WTC11 (cell line): ENCODE results near the gene SOCS3. TPM values are rescaled to one million over a fixed set of nuclear protein-coding genes. Genes with fewer than 3 reads are reported as not detected.

Experiments used
- ATAC-seq: fragments of 200-7000 bp; cut with Tn5 transposase; 2 replicates; pipeline ENCODE4 v1.10.0; 2021; ENCODE audit warnings: mild to moderate bottlenecking, moderate library complexity
- CTCF ChIA-PET: fragments of 300-600 bp; sonication (Branson Sonifier 250); formaldehyde crosslinking; loops from one replicate; lab custom pipeline; 2021; ENCODE audit warnings: antibody characterized with exemption; lab: Charles Lee
- POLR2A ChIA-PET: fragments of 350-600 bp; sonication (Branson Sonifier 250); formaldehyde crosslinking; loops from one replicate; lab custom pipeline; 2021; ENCODE audit warnings: antibody characterized with exemption; lab: Charles Lee
- DNase-seq: peaks from one replicate; pipeline ENCODE4 v3.0.0; 2021; ENCODE audit warnings: low spot score
- H3K27ac Mint-ChIP-seq: 2 replicates; pipeline ENCODE4 v1.8.0; 2021; ENCODE audit warnings: mixed read lengths
- H3K27me3 Mint-ChIP-seq: 2 replicates; pipeline ENCODE4 v1.8.0; 2021; ENCODE audit warnings: low read depth, mild to moderate bottlenecking, moderate library complexity, mixed read lengths
- H3K36me3 Mint-ChIP-seq: 2 replicates; pipeline ENCODE4 v1.8.0; 2021; ENCODE audit warnings: mixed read lengths
- H3K4me1 Mint-ChIP-seq: 2 replicates; pipeline ENCODE4 v1.8.0; 2022; ENCODE audit warnings: mixed read lengths
- H3K4me3 Mint-ChIP-seq: 2 replicates; pipeline ENCODE4 v1.8.0; 2021; ENCODE audit warnings: mild to moderate bottlenecking, moderate library complexity, mixed read lengths
- H3K9me3 Mint-ChIP-seq: 2 replicates; pipeline ENCODE4 v1.8.0; 2021; ENCODE audit warnings: mixed read lengths
- ATF6 ChIP-seq: sonication (generic); formaldehyde crosslinking; IDR thresholded peaks from 2 replicates; pipeline ENCODE4 v1.8.1; 2023; ENCODE audit warnings: mild to moderate bottlenecking, missing genetic modification reagents
- CBFB ChIP-seq: sonication (generic); formaldehyde crosslinking; IDR thresholded peaks from 2 replicates; pipeline ENCODE4 v1.8.1; 2022; ENCODE audit warnings: mild to moderate bottlenecking, low read depth, missing genetic modification reagents
- CREM ChIP-seq: sonication (generic); formaldehyde crosslinking; IDR thresholded peaks from 2 replicates; pipeline ENCODE4 v1.8.1; 2022; ENCODE audit warnings: mild to moderate bottlenecking, missing genetic modification reagents, moderate library complexity
- EMX1 ChIP-seq: fragments of 250-450 bp; sonication (Bioruptor Pico); IDR thresholded peaks from 2 replicates; pipeline ENCODE4 v1.8.0; 2021; ENCODE audit warnings: mild to moderate bottlenecking
- FOXJ3 ChIP-seq: sonication (generic); formaldehyde crosslinking; IDR thresholded peaks from 2 replicates; pipeline ENCODE4 v1.9.0; 2021; ENCODE audit warnings: missing genetic modification reagents, mild to moderate bottlenecking, borderline replicate concordance
- FOXP1 ChIP-seq: sonication (generic); formaldehyde crosslinking; IDR thresholded peaks from 2 replicates; pipeline ENCODE4 v1.8.0; 2022; ENCODE audit warnings: missing genetic modification reagents, mild to moderate bottlenecking, moderate library complexity, borderline replicate concordance
- GABPB1 ChIP-seq: sonication (generic); formaldehyde crosslinking; IDR thresholded peaks from 2 replicates; pipeline ENCODE4 v1.8.1; 2023; ENCODE audit warnings: mild to moderate bottlenecking, missing genetic modification reagents
- JUN ChIP-seq: sonication (generic); formaldehyde crosslinking; IDR thresholded peaks from 2 replicates; pipeline ENCODE4 v1.8.0; 2023; ENCODE audit warnings: mild to moderate bottlenecking, missing genetic modification reagents
- MYBL2 ChIP-seq: sonication (generic); formaldehyde crosslinking; IDR thresholded peaks from 2 replicates; pipeline ENCODE4 v1.8.1; 2023; ENCODE audit warnings: mild to moderate bottlenecking, moderate library complexity, missing genetic modification reagents
- OVOL2 ChIP-seq: fragments of 250-450 bp; sonication (Bioruptor Pico); IDR thresholded peaks from 2 replicates; pipeline ENCODE4 v1.9.0; 2021; ENCODE audit warnings: mild to moderate bottlenecking, borderline replicate concordance
- PRRX2 ChIP-seq: fragments of 250-450 bp; sonication (Bioruptor Pico); IDR thresholded peaks from 2 replicates; pipeline ENCODE4 v1.8.0; 2021; ENCODE audit warnings: mild to moderate bottlenecking
- RORB ChIP-seq: fragments of 250-450 bp; sonication (Bioruptor Pico); IDR thresholded peaks from 2 replicates; pipeline ENCODE4 v1.9.0; 2021; ENCODE audit warnings: mild to moderate bottlenecking
- SOX15 ChIP-seq: fragments of 250-450 bp; sonication (Bioruptor Pico); IDR thresholded peaks from 2 replicates; pipeline ENCODE4 v1.9.0; 2021; ENCODE audit warnings: mild to moderate bottlenecking
- ZBTB21 ChIP-seq: sonication (generic); formaldehyde crosslinking; IDR thresholded peaks from 2 replicates; pipeline ENCODE4 v1.8.1; 2023; ENCODE audit warnings: mild to moderate bottlenecking, missing genetic modification reagents, borderline replicate concordance
- ZNF121 ChIP-seq: sonication (generic); formaldehyde crosslinking; IDR thresholded peaks from 2 replicates; pipeline ENCODE4 v1.8.0; 2023; ENCODE audit warnings: missing genetic modification reagents
- ZNF219 ChIP-seq: sonication (generic); formaldehyde crosslinking; IDR thresholded peaks from 2 replicates; pipeline ENCODE4 v1.8.0; 2023; ENCODE audit warnings: missing genetic modification reagents, mild to moderate bottlenecking, borderline replicate concordance
- ZNF281 ChIP-seq: sonication (generic); formaldehyde crosslinking; IDR thresholded peaks from 2 replicates; pipeline ENCODE4 v1.8.0; 2023; ENCODE audit warnings: mild to moderate bottlenecking, missing genetic modification reagents
- ZNF396 ChIP-seq: fragments of 250-450 bp; sonication (Bioruptor Pico); IDR thresholded peaks from 2 replicates; pipeline ENCODE4 v1.8.0; 2021; ENCODE audit warnings: mild to moderate bottlenecking, moderate library complexity, borderline replicate concordance
- ZNF416 ChIP-seq: fragments of 250-450 bp; sonication (Bioruptor Pico); IDR thresholded peaks from 2 replicates; pipeline ENCODE4 v1.9.0; 2021; ENCODE audit warnings: mild to moderate bottlenecking, inconsistent platforms
- ZNF512 ChIP-seq: sonication (generic); formaldehyde crosslinking; IDR thresholded peaks from 2 replicates; pipeline ENCODE4 v1.8.1; 2022; ENCODE audit warnings: missing genetic modification reagents, borderline replicate concordance
- total RNA-seq: library from RNA; stranded (reverse); gene quantifications from 3 replicates; pipeline ENCODE4 v1.2.3, GENCODE V29; 2021
- TF ChIP-seq, protein P1 (sequence below): fragments of 250-450 bp; sonication (Bioruptor Pico); conservative IDR thresholded peaks from 2 replicates; pipeline ENCODE4 v1.9.0; 2021; ENCODE audit warnings: mild to moderate bottlenecking
- TF ChIP-seq, protein P2 (sequence below): sonication (generic); formaldehyde crosslinking; IDR thresholded peaks from 2 replicates; pipeline ENCODE4 v1.8.0; 2022; ENCODE audit warnings: mild to moderate bottlenecking, missing genetic modification reagents
- TF ChIP-seq, protein P3 (sequence below): fragments of 200-600 bp; IDR thresholded peaks from 2 replicates; pipeline ENCODE4 v1.8.0; 2022; ENCODE audit warnings: antibody characterized with exemption
- TF ChIP-seq, protein P4 (sequence below): sonication (generic); formaldehyde crosslinking; IDR thresholded peaks from 2 replicates; pipeline ENCODE4 v1.8.1; 2023; ENCODE audit warnings: mild to moderate bottlenecking, missing genetic modification reagents

SOCS3 gene
- total RNA-seq, 1 experiment from 2014 or later = 23.8 TPM

DNA sequence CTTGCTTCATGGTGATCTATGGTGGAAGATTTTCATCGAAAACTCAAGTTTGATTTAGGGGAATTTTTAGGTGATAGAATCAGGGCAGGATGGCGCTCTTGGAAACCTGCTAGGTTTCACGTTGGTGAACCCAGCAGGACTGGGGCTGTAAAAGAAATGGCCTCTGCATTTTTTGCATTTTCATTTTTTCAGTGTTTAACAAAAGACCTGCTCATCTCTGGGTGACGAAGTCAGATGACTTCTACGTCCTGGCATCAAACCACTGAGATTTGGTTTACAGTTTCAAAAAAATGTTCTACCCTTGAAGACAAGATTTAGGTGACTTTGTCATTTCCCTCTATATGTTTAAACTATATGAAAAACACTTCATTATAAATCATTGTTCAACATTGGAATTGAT, 20.5 kb upstream of the SOCS3 start:
- CTCF ChIA-PET = no interaction called here
- Mint-ChIP-seq H3K27ac (peak overlapping the region; percentile 73), H3K27me3 (no peaks in the 10 kb centered on the region), H3K36me3 (peaks cover 2% of the 10 kb centered on the region), H3K9me3 (no peaks in the 10 kb centered on the region), H3K4me3 (peak overlapping the region; percentile 95), H3K4me1 (peaks cover 65% of the 10 kb centered on the region)
- no peak for ATAC-seq
- no peak for TF ChIP-seq ATF6 (CRISPR knock-in tag)
- no peak for TF ChIP-seq SOX15
- TF ChIP-seq, protein P1, sequence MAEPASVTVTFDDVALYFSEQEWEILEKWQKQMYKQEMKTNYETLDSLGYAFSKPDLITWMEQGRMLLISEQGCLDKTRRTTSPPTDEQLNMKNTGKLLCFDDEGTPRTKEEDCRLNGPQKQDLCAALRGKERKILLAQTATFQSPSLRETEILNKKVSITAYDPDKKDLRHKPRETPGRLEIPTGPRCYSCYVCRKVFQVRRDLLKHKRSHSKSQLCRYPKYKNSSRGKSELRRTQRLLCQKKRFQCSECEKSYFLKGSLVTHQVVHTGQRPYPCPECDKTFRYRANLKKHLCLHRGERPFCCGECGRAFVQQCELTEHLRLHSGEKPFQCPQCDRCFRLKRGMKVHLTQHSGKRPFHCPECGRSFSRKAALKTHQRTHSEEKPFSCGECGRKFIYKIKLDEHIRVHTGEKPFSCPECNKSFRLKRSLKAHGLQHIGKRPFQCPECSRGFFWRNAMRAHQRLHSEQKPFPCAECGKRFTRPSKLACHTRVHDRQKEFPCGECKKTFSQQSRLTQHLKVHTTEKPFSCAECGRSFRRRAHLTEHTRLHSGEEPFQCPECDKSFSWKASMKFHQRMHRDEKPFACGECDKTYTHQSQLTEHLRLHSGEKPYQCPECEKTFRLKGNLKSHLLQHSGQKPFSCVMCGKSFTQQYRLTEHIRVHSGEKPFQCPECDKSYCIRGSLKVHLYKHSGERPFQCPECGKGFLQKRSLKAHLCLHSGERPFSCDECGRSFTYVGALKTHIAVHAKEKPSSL (CRISPR knock-in tag) = no peak
- no peak for TF ChIP-seq OVOL2
- TF ChIP-seq FOXJ3 = no peak
- no peak for TF ChIP-seq ZNF121
- no peak for TF ChIP-seq FOXP1
- no peak for TF ChIP-seq ZBTB21 (CRISPR knock-in tag)
- TF ChIP-seq ZNF512 (CRISPR knock-in tag) = no peak
- TF ChIP-seq, protein P2, sequence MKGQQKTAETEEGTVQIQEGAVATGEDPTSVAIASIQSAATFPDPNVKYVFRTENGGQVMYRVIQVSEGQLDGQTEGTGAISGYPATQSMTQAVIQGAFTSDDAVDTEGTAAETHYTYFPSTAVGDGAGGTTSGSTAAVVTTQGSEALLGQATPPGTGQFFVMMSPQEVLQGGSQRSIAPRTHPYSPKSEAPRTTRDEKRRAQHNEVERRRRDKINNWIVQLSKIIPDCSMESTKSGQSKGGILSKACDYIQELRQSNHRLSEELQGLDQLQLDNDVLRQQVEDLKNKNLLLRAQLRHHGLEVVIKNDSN = no peak
- TF ChIP-seq GABPB1 (CRISPR knock-in tag) = no peak
- TF ChIP-seq PRRX2 (CRISPR knock-in tag) = no peak
- TF ChIP-seq, protein P3, sequence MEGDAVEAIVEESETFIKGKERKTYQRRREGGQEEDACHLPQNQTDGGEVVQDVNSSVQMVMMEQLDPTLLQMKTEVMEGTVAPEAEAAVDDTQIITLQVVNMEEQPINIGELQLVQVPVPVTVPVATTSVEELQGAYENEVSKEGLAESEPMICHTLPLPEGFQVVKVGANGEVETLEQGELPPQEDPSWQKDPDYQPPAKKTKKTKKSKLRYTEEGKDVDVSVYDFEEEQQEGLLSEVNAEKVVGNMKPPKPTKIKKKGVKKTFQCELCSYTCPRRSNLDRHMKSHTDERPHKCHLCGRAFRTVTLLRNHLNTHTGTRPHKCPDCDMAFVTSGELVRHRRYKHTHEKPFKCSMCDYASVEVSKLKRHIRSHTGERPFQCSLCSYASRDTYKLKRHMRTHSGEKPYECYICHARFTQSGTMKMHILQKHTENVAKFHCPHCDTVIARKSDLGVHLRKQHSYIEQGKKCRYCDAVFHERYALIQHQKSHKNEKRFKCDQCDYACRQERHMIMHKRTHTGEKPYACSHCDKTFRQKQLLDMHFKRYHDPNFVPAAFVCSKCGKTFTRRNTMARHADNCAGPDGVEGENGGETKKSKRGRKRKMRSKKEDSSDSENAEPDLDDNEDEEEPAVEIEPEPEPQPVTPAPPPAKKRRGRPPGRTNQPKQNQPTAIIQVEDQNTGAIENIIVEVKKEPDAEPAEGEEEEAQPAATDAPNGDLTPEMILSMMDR = no peak
- TF ChIP-seq ZNF219 (CRISPR knock-in tag) = no peak
- TF ChIP-seq, protein P4, sequence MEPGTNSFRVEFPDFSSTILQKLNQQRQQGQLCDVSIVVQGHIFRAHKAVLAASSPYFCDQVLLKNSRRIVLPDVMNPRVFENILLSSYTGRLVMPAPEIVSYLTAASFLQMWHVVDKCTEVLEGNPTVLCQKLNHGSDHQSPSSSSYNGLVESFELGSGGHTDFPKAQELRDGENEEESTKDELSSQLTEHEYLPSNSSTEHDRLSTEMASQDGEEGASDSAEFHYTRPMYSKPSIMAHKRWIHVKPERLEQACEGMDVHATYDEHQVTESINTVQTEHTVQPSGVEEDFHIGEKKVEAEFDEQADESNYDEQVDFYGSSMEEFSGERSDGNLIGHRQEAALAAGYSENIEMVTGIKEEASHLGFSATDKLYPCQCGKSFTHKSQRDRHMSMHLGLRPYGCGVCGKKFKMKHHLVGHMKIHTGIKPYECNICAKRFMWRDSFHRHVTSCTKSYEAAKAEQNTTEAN (CRISPR knock-in tag) = no peak
- TF ChIP-seq CBFB (CRISPR knock-in tag) = no peak
- TF ChIP-seq ZNF396 (CRISPR knock-in tag) = no peak
- DNase-seq = no peak
- POLR2A ChIA-PET = no interaction called here

DNA sequence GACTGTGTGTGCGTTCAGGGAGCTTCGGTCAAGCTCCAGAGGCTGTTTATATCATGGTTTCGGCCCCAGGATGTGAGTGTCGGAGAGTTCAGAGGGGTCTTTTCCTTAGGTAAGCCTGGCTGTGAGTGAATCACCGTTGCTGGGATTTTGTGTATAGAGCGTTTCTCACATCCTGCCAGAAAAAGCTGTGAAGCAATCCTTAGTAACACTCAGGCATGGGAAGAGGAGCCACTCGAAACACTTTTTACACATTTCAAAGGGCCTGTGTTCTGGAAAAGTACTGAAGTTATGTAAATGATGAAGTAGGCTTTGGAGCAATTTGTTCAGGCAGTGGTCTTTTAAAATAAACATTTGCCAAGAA, 19.2 kb upstream of the SOCS3 start:
- POLR2A ChIA-PET = interaction anchor here (0.7 to 1.3 kb wide), 2 partner anchors 9 to 11 kb away, joined by 4 to 5 read pairs; no protein-coding TSS in a partner anchor
- DNase-seq (no peak), ATAC-seq (no peak)
- Mint-ChIP-seq H3K36me3 (peaks cover 2% of the 10 kb centered on the region), H3K27ac (peak overlapping the region; percentile 97), H3K9me3 (no peaks in the 10 kb centered on the region), H3K4me1 (peaks cover 69% of the 10 kb centered on the region), H3K27me3 (no peaks in the 10 kb centered on the region), H3K4me3 (peak overlapping the region; percentile 95)
- CTCF ChIA-PET = interaction anchor here (7.8 kb wide), 1 partner anchor 15 kb away, joined by 86 read pairs; no protein-coding TSS in a partner anchor
- TF ChIP-seq MYBL2 (CRISPR knock-in tag) (no peak), ZNF416 (CRISPR knock-in tag) (no peak), RORB (CRISPR knock-in tag) (no peak), EMX1 (CRISPR knock-in tag) (no peak), JUN (CRISPR knock-in tag) (0 out of 2 replicates have a peak, but pooled peaks have one; percentile 9), ZNF281 (CRISPR knock-in tag) (no peak), CREM (CRISPR knock-in tag) (no peak), GABPB1 (CRISPR knock-in tag) (peak; percentile 58)
